ENCODE measurements around the gene INTS2. TPM values are rescaled to one million over a fixed set of nuclear protein-coding genes. Genes with fewer than 3 reads are reported as not detected.

INTS2 gene
- total RNA-seq, 2 donors from 2014 or later = 22.3 to 28.2 TPM

DNA sequence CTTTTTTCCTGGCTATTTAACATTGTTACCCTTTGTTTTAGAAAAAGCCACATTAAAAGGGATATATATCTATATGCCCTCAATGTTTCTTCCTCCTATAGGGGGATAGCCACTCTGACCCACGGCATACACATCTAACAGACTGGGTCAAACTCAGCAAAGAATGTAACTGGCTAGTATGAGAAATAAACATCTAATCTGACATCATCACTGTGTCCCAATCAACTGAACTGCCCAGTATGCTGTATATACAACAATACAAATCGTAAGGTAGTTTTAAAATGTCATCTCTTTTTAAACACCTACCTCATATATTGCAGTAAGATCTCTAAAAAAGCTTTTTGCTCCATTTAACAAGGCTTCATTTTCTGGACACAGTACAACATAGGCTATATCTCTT lies 39.9 kb upstream of the INTS2 start:
- H3K27ac ChIP-seq (ENCODE audit: low read depth, low read length) = no peak overlapping the region
- H3K4me3 Mint-ChIP-seq = no peak overlapping the region
- no peaks in the 10 kb centered on the region for H3K27me3 ChIP-seq (ENCODE audit: control insufficient read depth, insufficient read depth, low read length, poor library complexity, severe bottlenecking)
- H3K27ac Mint-ChIP-seq = no peak overlapping the region
- no peaks in the 10 kb centered on the region for H3K9me3 Mint-ChIP-seq
- H3K4me1 Mint-ChIP-seq = no peaks in the 10 kb centered on the region
- no peaks in the 10 kb centered on the region for H3K4me1 ChIP-seq (ENCODE audit: control insufficient read depth, insufficient read depth, low read length)
- WGBS, 2 experiments (ENCODE audit: insufficient coverage in 1 of 2, insufficient read length in 1 of 2) = 86 to 100% methylated on average over 1 to 2 of the region's 2 CpGs
- TF ChIP-seq, protein P1, sequence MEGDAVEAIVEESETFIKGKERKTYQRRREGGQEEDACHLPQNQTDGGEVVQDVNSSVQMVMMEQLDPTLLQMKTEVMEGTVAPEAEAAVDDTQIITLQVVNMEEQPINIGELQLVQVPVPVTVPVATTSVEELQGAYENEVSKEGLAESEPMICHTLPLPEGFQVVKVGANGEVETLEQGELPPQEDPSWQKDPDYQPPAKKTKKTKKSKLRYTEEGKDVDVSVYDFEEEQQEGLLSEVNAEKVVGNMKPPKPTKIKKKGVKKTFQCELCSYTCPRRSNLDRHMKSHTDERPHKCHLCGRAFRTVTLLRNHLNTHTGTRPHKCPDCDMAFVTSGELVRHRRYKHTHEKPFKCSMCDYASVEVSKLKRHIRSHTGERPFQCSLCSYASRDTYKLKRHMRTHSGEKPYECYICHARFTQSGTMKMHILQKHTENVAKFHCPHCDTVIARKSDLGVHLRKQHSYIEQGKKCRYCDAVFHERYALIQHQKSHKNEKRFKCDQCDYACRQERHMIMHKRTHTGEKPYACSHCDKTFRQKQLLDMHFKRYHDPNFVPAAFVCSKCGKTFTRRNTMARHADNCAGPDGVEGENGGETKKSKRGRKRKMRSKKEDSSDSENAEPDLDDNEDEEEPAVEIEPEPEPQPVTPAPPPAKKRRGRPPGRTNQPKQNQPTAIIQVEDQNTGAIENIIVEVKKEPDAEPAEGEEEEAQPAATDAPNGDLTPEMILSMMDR (conservative IDR thresholded peaks at IDR 0.05) = no peak
- peaks cover 86% of the 10 kb centered on the region for H3K36me3 ChIP-seq (ENCODE audit: control insufficient read depth, insufficient read depth, low read length)
- no peak overlapping the region for H3K9ac ChIP-seq (ENCODE audit: extremely low read depth, low read length, poor library complexity, severe bottlenecking)
- DNase-seq = no peak
- no peaks in the 10 kb centered on the region for H3K9me3 ChIP-seq (ENCODE audit: control insufficient read depth, low read length)
- peaks cover 63% of the 10 kb centered on the region for H3K36me3 Mint-ChIP-seq (ENCODE audit: low read depth)
- H3K4me3 ChIP-seq (ENCODE audit: low read length) = no peak overlapping the region
- no peaks in the 10 kb centered on the region for H3K27me3 Mint-ChIP-seq (ENCODE audit: insufficient read depth)

- no peak for DNase-seq
- Mint-ChIP-seq H3K27me3 (ENCODE audit: insufficient read depth) (no peaks in the 10 kb centered on the region), H3K36me3 (ENCODE audit: low read depth) (peaks cover 63% of the 10 kb centered on the region), H3K27ac (no peak overlapping the region), H3K4me3 (no peak overlapping the region), H3K4me1 (no peaks in the 10 kb centered on the region), H3K9me3 (no peaks in the 10 kb centered on the region)
- peaks cover 82% of the 10 kb centered on the region for H3K36me3 ChIP-seq (ENCODE audit: control insufficient read depth, insufficient read depth, low read length)
- H3K9ac ChIP-seq (ENCODE audit: extremely low read depth, low read length, poor library complexity, severe bottlenecking) = no peak overlapping the region
- no peak overlapping the region for H3K4me3 ChIP-seq (ENCODE audit: low read length)
- 0% methylated on average over 1 of the region's 1 CpG for WGBS, 2 experiments (ENCODE audit: insufficient coverage in 1 of 2, insufficient read length in 1 of 2)
- no peak overlapping the region for H3K27ac ChIP-seq (ENCODE audit: low read depth, low read length)
- TF ChIP-seq, protein P1 (conservative IDR thresholded peaks at IDR 0.05) = no peak
- H3K27me3 ChIP-seq (ENCODE audit: control insufficient read depth, insufficient read depth, low read length, poor library complexity, severe bottlenecking) = no peaks in the 10 kb centered on the region
- H3K9me3 ChIP-seq (ENCODE audit: control insufficient read depth, low read length) = no peaks in the 10 kb centered on the region
- H3K4me1 ChIP-seq (ENCODE audit: control insufficient read depth, insufficient read depth, low read length) = no peaks in the 10 kb centered on the region
Observed at GRCh38 chr17:61966191-61966590, 38.4 kb upstream of the INTS2 start.

DNA sequence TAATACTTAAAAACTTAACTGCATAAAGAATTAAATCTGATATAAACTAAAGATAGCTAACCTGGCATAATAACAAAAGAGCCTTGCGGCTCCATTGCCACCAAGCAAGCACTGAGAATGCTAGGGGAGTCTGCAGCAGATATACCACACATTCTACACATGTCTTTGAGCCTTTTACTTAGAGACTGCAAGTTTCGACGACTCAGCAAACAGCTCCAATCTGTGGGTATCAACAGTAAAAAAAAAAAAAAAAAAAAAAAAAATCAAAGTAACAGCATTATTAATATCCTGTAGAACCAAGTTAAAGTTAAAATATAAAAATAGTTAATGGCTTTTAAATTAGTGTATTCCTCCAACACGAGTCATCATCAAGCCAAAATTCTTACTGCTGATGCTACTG lies 27.8 kb upstream of the INTS2 start:
- no peak overlapping the region for H3K4me3 Mint-ChIP-seq
- TF ChIP-seq, protein P1 (conservative IDR thresholded peaks at IDR 0.05) = no peak
- H3K27me3 Mint-ChIP-seq (ENCODE audit: insufficient read depth) = no peaks in the 10 kb centered on the region
- H3K9me3 Mint-ChIP-seq = no peaks in the 10 kb centered on the region
- WGBS, 2 experiments (ENCODE audit: insufficient coverage in 1 of 2, insufficient read length in 1 of 2) = 80 to 90% methylated on average over 1 to 3 of the region's 4 CpGs
- peaks cover 82% of the 10 kb centered on the region for H3K36me3 ChIP-seq (ENCODE audit: control insufficient read depth, insufficient read depth, low read length)
- no peaks in the 10 kb centered on the region for H3K9me3 ChIP-seq (ENCODE audit: control insufficient read depth, low read length)
- no peaks in the 10 kb centered on the region for H3K4me1 Mint-ChIP-seq
- H3K27ac ChIP-seq (ENCODE audit: low read depth, low read length) = no peak overlapping the region
- no peak for DNase-seq
- H3K27me3 ChIP-seq (ENCODE audit: control insufficient read depth, insufficient read depth, low read length, poor library complexity, severe bottlenecking) = no peaks in the 10 kb centered on the region
- H3K4me3 ChIP-seq (ENCODE audit: low read length) = no peak overlapping the region
- H3K9ac ChIP-seq (ENCODE audit: extremely low read depth, low read length, poor library complexity, severe bottlenecking) = no peak overlapping the region
- H3K36me3 Mint-ChIP-seq (ENCODE audit: low read depth) = peaks cover 70% of the 10 kb centered on the region
- H3K27ac Mint-ChIP-seq = no peak overlapping the region
- no peaks in the 10 kb centered on the region for H3K4me1 ChIP-seq (ENCODE audit: control insufficient read depth, insufficient read depth, low read length)
